ENCODE results near the gene SLC13A1. TPM values are rescaled to one million over a fixed set of nuclear protein-coding genes. Genes with fewer than 3 reads are reported as not detected.

The SLC13A1 gene
- polyA plus RNA-seq, 3 donors = not detected

GRCh38 chr7:123184271-123184670 is 15.5 kb downstream of the SLC13A1 start:
- no peak overlapping the region for H3K4me2 ChIP-seq (replicated peaks; ENCODE audit: extremely low read depth, low read length, poor library complexity, severe bottlenecking)
- H3K79me2 ChIP-seq (ENCODE audit: insufficient read depth, low read length) = no peaks in the 10 kb centered on the region
- no peaks in the 10 kb centered on the region for H3K4me1 ChIP-seq (ENCODE audit: control insufficient read depth in 1 of 2, insufficient read depth in 2 of 2, low read length in 2 of 2)
- no peak overlapping the region for H2AFZ ChIP-seq (ENCODE audit: insufficient read depth, low read depth, low read length, poor library complexity, severe bottlenecking)
- H4K20me1 ChIP-seq (ENCODE audit: insufficient read depth, low read length) = no peaks in the 10 kb centered on the region
- Mint-ChIP-seq H3K27me3 (ENCODE audit: low read depth in 3 of 3) (no peaks in the 10 kb centered on the region), H3K36me3 (no peaks in the 10 kb centered on the region), H3K9me3 (peaks cover 0 to 6% (median 2%) of the 10 kb centered on the region in 7 donors), H3K4me1 (no peaks in the 10 kb centered on the region), H3K27ac (no peak overlapping the region), H3K4me3 (no peak overlapping the region)
- H3K9me3 ChIP-seq (replicated peaks in 1 of 2; ENCODE audit: control insufficient read depth in 1 of 2, insufficient read depth in 1 of 2, low read length in 2 of 2) = no peaks in the 10 kb centered on the region
- no peaks in the 10 kb centered on the region for H3K36me3 ChIP-seq (replicated peaks in 1 of 2; ENCODE audit: control insufficient read depth in 1 of 2, insufficient read depth in 2 of 2, low read length in 2 of 2)
- DNase-seq = no peak
- H3K4me3 ChIP-seq (replicated peaks in 1 of 3; ENCODE audit: low read depth in 2 of 3, low read length in 3 of 3) = no peak overlapping the region
- no peak overlapping the region for H3K9ac ChIP-seq (ENCODE audit: insufficient read depth, low read length, poor library complexity, severe bottlenecking)
- intact Hi-C loops (cut with micrococcal nuclease) = no loop called here
- TF ChIP-seq, protein P1, sequence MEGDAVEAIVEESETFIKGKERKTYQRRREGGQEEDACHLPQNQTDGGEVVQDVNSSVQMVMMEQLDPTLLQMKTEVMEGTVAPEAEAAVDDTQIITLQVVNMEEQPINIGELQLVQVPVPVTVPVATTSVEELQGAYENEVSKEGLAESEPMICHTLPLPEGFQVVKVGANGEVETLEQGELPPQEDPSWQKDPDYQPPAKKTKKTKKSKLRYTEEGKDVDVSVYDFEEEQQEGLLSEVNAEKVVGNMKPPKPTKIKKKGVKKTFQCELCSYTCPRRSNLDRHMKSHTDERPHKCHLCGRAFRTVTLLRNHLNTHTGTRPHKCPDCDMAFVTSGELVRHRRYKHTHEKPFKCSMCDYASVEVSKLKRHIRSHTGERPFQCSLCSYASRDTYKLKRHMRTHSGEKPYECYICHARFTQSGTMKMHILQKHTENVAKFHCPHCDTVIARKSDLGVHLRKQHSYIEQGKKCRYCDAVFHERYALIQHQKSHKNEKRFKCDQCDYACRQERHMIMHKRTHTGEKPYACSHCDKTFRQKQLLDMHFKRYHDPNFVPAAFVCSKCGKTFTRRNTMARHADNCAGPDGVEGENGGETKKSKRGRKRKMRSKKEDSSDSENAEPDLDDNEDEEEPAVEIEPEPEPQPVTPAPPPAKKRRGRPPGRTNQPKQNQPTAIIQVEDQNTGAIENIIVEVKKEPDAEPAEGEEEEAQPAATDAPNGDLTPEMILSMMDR (IDR thresholded peaks at IDR 0.05) = no peak
- H3K27me3 ChIP-seq (ENCODE audit: control insufficient read depth in 2 of 2, insufficient read depth in 2 of 2, low read length in 2 of 2) = no peaks in the 10 kb centered on the region
- no peak overlapping the region for H3K27ac ChIP-seq (ENCODE audit: low read depth in 1 of 2, low read length in 2 of 2)

GRCh38 chr7:123183431-123183830 is 16.3 kb downstream of the SLC13A1 start:
- 88% methylated on average over 1 of the region's 2 CpGs for WGBS (ENCODE audit: insufficient coverage)
- no peaks in the 10 kb centered on the region for H3K79me2 ChIP-seq (ENCODE audit: insufficient read depth, low read length)
- intact Hi-C loops (cut with micrococcal nuclease) = no loop called here
- H3K9me3 ChIP-seq (replicated peaks in 1 of 2; ENCODE audit: control insufficient read depth in 1 of 2, insufficient read depth in 1 of 2, low read length in 2 of 2) = no peaks in the 10 kb centered on the region
- no peak overlapping the region for H3K27ac ChIP-seq (ENCODE audit: low read depth in 1 of 2, low read length in 2 of 2)
- H3K4me2 ChIP-seq (replicated peaks; ENCODE audit: extremely low read depth, low read length, poor library complexity, severe bottlenecking) = no peak overlapping the region
- DNase-seq = no peak
- Mint-ChIP-seq H3K36me3 (no peaks in the 10 kb centered on the region), H3K9me3 (peaks cover 0 to 6% (median 2%) of the 10 kb centered on the region in 7 donors), H3K4me3 (no peak overlapping the region), H3K4me1 (no peaks in the 10 kb centered on the region), H3K27me3 (ENCODE audit: low read depth in 3 of 3) (no peaks in the 10 kb centered on the region), H3K27ac (no peak overlapping the region)
- H3K4me1 ChIP-seq (ENCODE audit: control insufficient read depth in 1 of 2, insufficient read depth in 2 of 2, low read length in 2 of 2) = no peaks in the 10 kb centered on the region
- no peaks in the 10 kb centered on the region for H4K20me1 ChIP-seq (ENCODE audit: insufficient read depth, low read length)
- no peaks in the 10 kb centered on the region for H3K36me3 ChIP-seq (replicated peaks in 1 of 2; ENCODE audit: control insufficient read depth in 1 of 2, insufficient read depth in 2 of 2, low read length in 2 of 2)
- no peak overlapping the region for H2AFZ ChIP-seq (ENCODE audit: insufficient read depth, low read depth, low read length, poor library complexity, severe bottlenecking)
- no peak overlapping the region for H3K9ac ChIP-seq (ENCODE audit: insufficient read depth, low read length, poor library complexity, severe bottlenecking)
- TF ChIP-seq, protein P1 (IDR thresholded peaks at IDR 0.05) = no peak
- H3K4me3 ChIP-seq (replicated peaks in 1 of 3; ENCODE audit: low read depth in 2 of 3, low read length in 3 of 3) = no peak overlapping the region
- no peaks in the 10 kb centered on the region for H3K27me3 ChIP-seq (ENCODE audit: control insufficient read depth in 2 of 2, insufficient read depth in 2 of 2, low read length in 2 of 2)

Data from CD14-positive monocyte (primary cell).